SK-N-SH treated with all-trans-retinoic acid at 6 μM for 48 hours (cell line): ENCODE results near the gene MYB.

Experiments used
- ATAC-seq: fragments of 200-7000 bp; cut with Tn5 transposase; 3 replicates; pipeline ENCODE4 v1.9.1; 2020; ENCODE audit warnings: mild to moderate bottlenecking, moderate library complexity
- ARNTL ChIP-seq: fragments of 450-650 bp; formaldehyde crosslinking; IDR thresholded peaks from 2 replicates; pipeline ENCODE4 v1.5.0; 2020; ENCODE audit warnings: low read depth, mild to moderate bottlenecking, moderate library complexity, borderline replicate concordance
- BACH2 ChIP-seq: fragments of 250-450 bp; sonication (Bioruptor Pico); IDR thresholded peaks from 2 replicates; pipeline ENCODE4 v1.9.0; 2021; ENCODE audit warnings: mild to moderate bottlenecking, borderline replicate concordance
- CSDC2 ChIP-seq: fragments of 250-450 bp; sonication (Bioruptor Pico); IDR thresholded peaks from 2 replicates; pipeline ENCODE4 v1.5.0; 2020; ENCODE audit warnings: mild to moderate bottlenecking, moderate library complexity
- CSRNP3 ChIP-seq: fragments of 250-450 bp; sonication (Bioruptor Pico); IDR thresholded peaks from 2 replicates; pipeline ENCODE4 v1.5.1; 2021; ENCODE audit warnings: mild to moderate bottlenecking, moderate library complexity
- ESRRG ChIP-seq: fragments of 250-450 bp; sonication (Bioruptor Pico); IDR thresholded peaks from 2 replicates; pipeline ENCODE4 v1.6.1; 2021; ENCODE audit warnings: mild to moderate bottlenecking
- GLIS3 ChIP-seq: fragments of 250-450 bp; sonication (Bioruptor Pico); IDR thresholded peaks from 2 replicates; pipeline ENCODE4 v1.5.0; 2020; ENCODE audit warnings: mild to moderate bottlenecking, moderate library complexity
- ISL1 ChIP-seq: fragments of 250-450 bp; sonication (Bioruptor Pico); IDR thresholded peaks from 2 replicates; pipeline ENCODE4 v2.1.2; 2022; ENCODE audit warnings: mild to moderate bottlenecking, moderate library complexity
- OSR1 ChIP-seq: fragments of 250-450 bp; sonication (Bioruptor Pico); IDR thresholded peaks from 2 replicates; pipeline ENCODE4 v1.8.0; 2022; ENCODE audit warnings: moderate library complexity, mild to moderate bottlenecking, inconsistent platforms
- PATZ1 ChIP-seq: fragments of 250-450 bp; sonication (Bioruptor Pico); IDR thresholded peaks from 2 replicates; pipeline ENCODE4 v1.8.0; 2020; ENCODE audit warnings: mild to moderate bottlenecking, moderate library complexity, borderline replicate concordance
- POU6F1 ChIP-seq: fragments of 250-450 bp; sonication (Bioruptor Pico); IDR thresholded peaks from 2 replicates; pipeline ENCODE4 v1.8.0; 2021; ENCODE audit warnings: low read depth, mild to moderate bottlenecking, moderate library complexity, borderline replicate concordance
- PPARA ChIP-seq: fragments of 250-450 bp; sonication (Bioruptor Pico); IDR thresholded peaks from 2 replicates; pipeline ENCODE4 v1.5.0; 2020; ENCODE audit warnings: mild to moderate bottlenecking, borderline replicate concordance
- RARB ChIP-seq: fragments of 250-450 bp; sonication (Bioruptor Pico); IDR thresholded peaks from 2 replicates; pipeline ENCODE4 v1.8.0; 2021; ENCODE audit warnings: mild to moderate bottlenecking, moderate library complexity
- TCF4 ChIP-seq: fragments of 250-450 bp; sonication (Bioruptor Pico); IDR thresholded peaks from 2 replicates; pipeline ENCODE4 v1.8.0; 2021; ENCODE audit warnings: mild to moderate bottlenecking, moderate library complexity, borderline replicate concordance
- TOX ChIP-seq: fragments of 250-450 bp; sonication (Bioruptor Pico); IDR thresholded peaks from 2 replicates; pipeline ENCODE4 v1.8.0; 2021; ENCODE audit warnings: mild to moderate bottlenecking, moderate library complexity, borderline replicate concordance
- ZC3H10 ChIP-seq: fragments of 250-450 bp; sonication (Bioruptor Pico); IDR thresholded peaks from 2 replicates; pipeline ENCODE4 v1.5.1; 2021; ENCODE audit warnings: mild to moderate bottlenecking, moderate library complexity
- ZFP3 ChIP-seq: fragments of 250-450 bp; sonication (Bioruptor Pico); IDR thresholded peaks from 2 replicates; pipeline ENCODE4 v1.5.0; 2020; ENCODE audit warnings: mild to moderate bottlenecking, moderate library complexity
- ZFP30 ChIP-seq: fragments of 450-650 bp; formaldehyde crosslinking; IDR thresholded peaks from 2 replicates; pipeline ENCODE4 v1.5.0; 2022; ENCODE audit warnings: mild to moderate bottlenecking, moderate library complexity
- ZNF565 ChIP-seq: fragments of 450-650 bp; formaldehyde crosslinking; conservative IDR thresholded peaks from 2 replicates; pipeline ENCODE4 v1.5.0; 2020; ENCODE audit warnings: low read depth, mild to moderate bottlenecking, moderate library complexity
- TF ChIP-seq, protein P1 (sequence below): fragments of 250-450 bp; sonication (Bioruptor Pico); IDR thresholded peaks from 2 replicates; pipeline ENCODE4 v1.5.0; 2020; ENCODE audit warnings: mild to moderate bottlenecking, moderate library complexity
- TF ChIP-seq, protein P2 (sequence below): fragments of 250-450 bp; sonication (Bioruptor Pico); IDR thresholded peaks from 2 replicates; pipeline ENCODE4 v1.5.1; 2020; ENCODE audit warnings: low read depth, mild to moderate bottlenecking, moderate library complexity

Gene MYB

GRCh38 chr6:135166515-135166914, 14.6 kb upstream of the MYB start:
- no peak for ATAC-seq
- no peak for TF ChIP-seq ARNTL

GRCh38 chr6:135167617-135168016, 13.5 kb upstream of the MYB start:
- TF ChIP-seq OSR1 (CRISPR knock-in tag) (no peak), CSRNP3 (no peak), ESRRG (CRISPR knock-in tag) (no peak), CSDC2 (CRISPR knock-in tag) (no peak), GLIS3 (no peak), PATZ1 (CRISPR knock-in tag) (no peak), ZC3H10 (CRISPR knock-in tag) (no peak), TCF4 (CRISPR knock-in tag) (no peak), PPARA (CRISPR knock-in tag) (no peak), ZFP30 (CRISPR knock-in tag) (no peak), POU6F1 (CRISPR knock-in tag) (no peak)
- TF ChIP-seq, protein P1, sequence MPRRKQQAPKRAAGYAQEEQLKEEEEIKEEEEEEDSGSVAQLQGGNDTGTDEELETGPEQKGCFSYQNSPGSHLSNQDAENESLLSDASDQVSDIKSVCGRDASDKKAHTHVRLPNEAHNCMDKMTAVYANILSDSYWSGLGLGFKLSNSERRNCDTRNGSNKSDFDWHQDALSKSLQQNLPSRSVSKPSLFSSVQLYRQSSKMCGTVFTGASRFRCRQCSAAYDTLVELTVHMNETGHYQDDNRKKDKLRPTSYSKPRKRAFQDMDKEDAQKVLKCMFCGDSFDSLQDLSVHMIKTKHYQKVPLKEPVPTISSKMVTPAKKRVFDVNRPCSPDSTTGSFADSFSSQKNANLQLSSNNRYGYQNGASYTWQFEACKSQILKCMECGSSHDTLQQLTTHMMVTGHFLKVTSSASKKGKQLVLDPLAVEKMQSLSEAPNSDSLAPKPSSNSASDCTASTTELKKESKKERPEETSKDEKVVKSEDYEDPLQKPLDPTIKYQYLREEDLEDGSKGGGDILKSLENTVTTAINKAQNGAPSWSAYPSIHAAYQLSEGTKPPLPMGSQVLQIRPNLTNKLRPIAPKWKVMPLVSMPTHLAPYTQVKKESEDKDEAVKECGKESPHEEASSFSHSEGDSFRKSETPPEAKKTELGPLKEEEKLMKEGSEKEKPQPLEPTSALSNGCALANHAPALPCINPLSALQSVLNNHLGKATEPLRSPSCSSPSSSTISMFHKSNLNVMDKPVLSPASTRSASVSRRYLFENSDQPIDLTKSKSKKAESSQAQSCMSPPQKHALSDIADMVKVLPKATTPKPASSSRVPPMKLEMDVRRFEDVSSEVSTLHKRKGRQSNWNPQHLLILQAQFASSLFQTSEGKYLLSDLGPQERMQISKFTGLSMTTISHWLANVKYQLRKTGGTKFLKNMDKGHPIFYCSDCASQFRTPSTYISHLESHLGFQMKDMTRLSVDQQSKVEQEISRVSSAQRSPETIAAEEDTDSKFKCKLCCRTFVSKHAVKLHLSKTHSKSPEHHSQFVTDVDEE (CRISPR knock-in tag): no peak
- no peak for ATAC-seq

DNA sequence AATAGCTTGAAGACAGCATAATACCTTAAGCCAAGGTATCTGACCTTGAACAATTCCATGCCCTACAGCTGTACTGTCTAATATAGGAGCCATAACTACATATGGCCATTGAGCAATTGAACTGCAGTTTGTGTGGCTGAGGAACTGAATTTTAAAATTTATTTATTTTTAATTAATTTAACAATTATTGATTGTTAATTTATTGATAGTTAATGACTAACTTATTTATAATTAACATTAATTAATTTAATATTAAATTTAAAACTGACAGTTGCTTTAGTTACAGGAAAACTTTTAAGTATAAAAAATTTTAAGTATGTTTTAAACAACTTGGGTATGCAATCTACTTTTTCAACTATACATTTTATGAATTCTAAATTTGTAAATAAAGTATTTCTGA, 12.3 kb upstream of the MYB start:
- ATAC-seq: no peak
- TF ChIP-seq ZFP30 (CRISPR knock-in tag) (no peak), ISL1 (CRISPR knock-in tag) (no peak), CSDC2 (CRISPR knock-in tag) (no peak)
- TF ChIP-seq, protein P2, sequence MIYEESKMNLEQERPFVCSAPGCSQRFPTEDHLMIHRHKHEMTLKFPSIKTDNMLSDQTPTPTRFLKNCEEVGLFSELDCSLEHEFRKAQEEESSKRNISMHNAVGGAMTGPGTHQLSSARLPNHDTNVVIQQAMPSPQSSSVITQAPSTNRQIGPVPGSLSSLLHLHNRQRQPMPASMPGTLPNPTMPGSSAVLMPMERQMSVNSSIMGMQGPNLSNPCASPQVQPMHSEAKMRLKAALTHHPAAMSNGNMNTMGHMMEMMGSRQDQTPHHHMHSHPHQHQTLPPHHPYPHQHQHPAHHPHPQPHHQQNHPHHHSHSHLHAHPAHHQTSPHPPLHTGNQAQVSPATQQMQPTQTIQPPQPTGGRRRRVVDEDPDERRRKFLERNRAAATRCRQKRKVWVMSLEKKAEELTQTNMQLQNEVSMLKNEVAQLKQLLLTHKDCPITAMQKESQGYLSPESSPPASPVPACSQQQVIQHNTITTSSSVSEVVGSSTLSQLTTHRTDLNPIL: no peak
- TF ChIP-seq, all 23 proteins: peak for 0

DNA sequence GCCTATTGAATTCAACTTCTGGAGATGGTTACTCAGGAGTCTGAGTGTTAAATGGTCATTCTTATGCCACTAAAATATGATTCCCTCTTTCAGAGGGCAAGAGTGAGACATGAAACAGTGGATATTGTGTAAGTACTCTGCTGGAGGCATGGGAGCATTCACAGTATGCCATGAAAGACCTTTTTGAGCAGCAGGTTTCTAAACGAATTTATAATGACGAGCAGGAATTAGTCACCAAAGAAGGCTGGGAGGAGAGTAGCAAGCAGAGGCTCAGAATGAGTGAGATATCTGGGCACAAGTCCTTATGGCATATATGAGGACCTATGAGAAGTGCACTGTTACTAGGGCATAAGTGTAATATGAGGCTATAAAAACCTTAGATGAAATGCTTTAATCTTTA, 10.9 kb upstream of the MYB start:
- TF ChIP-seq OSR1 (CRISPR knock-in tag) (no peak), ZC3H10 (CRISPR knock-in tag) (no peak), ESRRG (CRISPR knock-in tag) (no peak), GLIS3 (no peak), RARB (CRISPR knock-in tag) (no peak), POU6F1 (CRISPR knock-in tag) (no peak), TOX (CRISPR knock-in tag) (no peak), BACH2 (no peak), ARNTL (no peak), CSRNP3 (no peak), ZNF565 (CRISPR knock-in tag) (no peak), ZFP3 (CRISPR knock-in tag) (no peak), ISL1 (CRISPR knock-in tag) (no peak)
- TF ChIP-seq, protein P1 (CRISPR knock-in tag): no peak

More for the DNA sequence above, 10.9 kb upstream of the MYB start:
- ATAC-seq: no peak
